ENCODE results near the gene ADGRB2.

ADGRB2 gene

GRCh38 chr1:31700468-31701090 lies 63.6 kb downstream of the ADGRB2 start:
- no peak for DNase-seq

GRCh38 chr1:31699341-31699891 lies 64.7 kb downstream of the ADGRB2 start:
- peak; percentile 16 for DNase-seq

- no peak for DNase-seq
Measured at GRCh38 chr1:31697369-31697984, 66.7 kb downstream of the ADGRB2 start.

GRCh38 chr1:31696242-31696641 lies 67.9 kb downstream of the ADGRB2 start:
- DNase-seq = no peak

GRCh38 chr1:31695327-31695726 lies 68.8 kb downstream of the ADGRB2 start:
- no peak for DNase-seq

GRCh38 chr1:31694964-31695313 lies 69.2 kb downstream of the ADGRB2 start:
- DNase-seq = no peak

GRCh38 chr1:31694069-31694963 lies 69.8 kb downstream of the ADGRB2 start:
- DNase-seq = no peak

- DNase-seq = no peak
Measured at GRCh38 chr1:31693231-31693630, 70.9 kb downstream of the ADGRB2 start.

- no peak for DNase-seq
Measured at GRCh38 chr1:31691951-31692350, 72.2 kb downstream of the ADGRB2 start.

GRCh38 chr1:31691446-31691845 lies 72.7 kb downstream of the ADGRB2 start:
- DNase-seq = no peak

GRCh38 chr1:31690921-31691320 lies 73.2 kb downstream of the ADGRB2 start:
- no peak for DNase-seq

- no peak for DNase-seq
Measured at GRCh38 chr1:31689854-31690253, 74.3 kb downstream of the ADGRB2 start.

GRCh38 chr1:31689379-31689778 lies 74.8 kb downstream of the ADGRB2 start:
- no peak for DNase-seq

GRCh38 chr1:31688233-31688918 lies 75.8 kb downstream of the ADGRB2 start:
- no peak for DNase-seq

GRCh38 chr1:31687601-31688000 lies 76.5 kb downstream of the ADGRB2 start:
- DNase-seq = no peak

- no peak for DNase-seq
Measured at GRCh38 chr1:31685795-31686194, 78.3 kb downstream of the ADGRB2 start.

- DNase-seq = no peak
Measured at GRCh38 chr1:31683997-31684396, 80.1 kb downstream of the ADGRB2 start.

- DNase-seq = no peak
Measured at GRCh38 chr1:31681415-31681814, 82.7 kb downstream of the ADGRB2 start.

GRCh38 chr1:31679676-31680230 lies 84.4 kb downstream of the ADGRB2 start:
- no peak for DNase-seq

- no peak for DNase-seq
Measured at GRCh38 chr1:31679091-31679490, 85.0 kb downstream of the ADGRB2 start.

GRCh38 chr1:31678681-31679080 lies 85.5 kb downstream of the ADGRB2 start:
- DNase-seq = no peak

- no peak for DNase-seq
Measured at GRCh38 chr1:31677949-31678348, 86.2 kb downstream of the ADGRB2 start.

GRCh38 chr1:31677401-31677800 lies 86.7 kb downstream of the ADGRB2 start:
- no peak for DNase-seq

All from activated naive CD4-positive, alpha-beta T cell treated with Interleukin-2 at 50 U/mL for 16 hours (primary cell).